ENCODE measurements around the gene BTN2A1. TPM values are rescaled to one million over a fixed set of nuclear protein-coding genes. Genes with fewer than 3 reads are reported as not detected.

BTN2A1 gene
- total and polyA plus RNA-seq, 10 of the 15 experiments (the other 5 are each of a cell fraction or from before 2014, with no cell fraction given): 8.2 to 28.0 (median 15.8) TPM

DNA sequence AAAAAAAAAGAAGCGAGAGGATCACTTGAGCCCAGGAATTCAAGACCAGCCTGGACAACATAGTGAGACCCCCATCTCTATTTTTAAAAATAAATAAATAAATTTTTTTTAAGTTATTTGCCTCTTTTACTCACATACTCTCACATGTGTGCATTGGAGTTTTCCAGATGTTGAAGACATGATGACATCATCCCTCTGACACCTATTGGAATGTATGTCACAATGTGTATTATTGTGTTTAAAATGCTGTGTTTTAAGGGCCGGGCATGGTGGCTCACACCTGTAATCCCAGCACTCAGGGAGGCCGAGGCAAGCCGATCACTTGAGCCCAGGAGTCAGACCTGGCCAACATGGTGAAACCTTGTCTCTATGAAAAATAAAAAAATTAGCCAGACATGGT lies 24.6 kb downstream of the BTN2A1 start:
- ChIA-PET SMC1A (ENCODE audit: uncharacterized antibody, unreplicated experiment) (no interaction called here), POLR2A (no interaction called here), RAD21 (ENCODE audit: unreplicated experiment) (no interaction called here), CTCF (no interaction called here)
- intact Hi-C loops (cut with micrococcal nuclease; ENCODE audit: unreplicated experiment): no loop called here
- in situ Hi-C loops (cut with MboI): no loop called here
- 88% methylated on average over 4 of the region's 4 CpGs for WGBS (ENCODE audit: insufficient coverage, insufficient replicate concordance, low lambda C conversion rate, missing lambda C conversion rate)
- Histone ChIP-seq H3K4me1 (ENCODE audit: control insufficient read depth, insufficient read depth, low read length) (peaks cover 8% of the 10 kb centered on the region), H3K4me3 (no peak overlapping the region), H3K9me3 (replicated peaks; ENCODE audit: control insufficient read depth, insufficient read depth, low read length) (no peaks in the 10 kb centered on the region; the same call in 2 of the 3 replicates), H3K27ac (ENCODE audit: control insufficient read depth, insufficient read depth) (no peak overlapping the region), H3K79me2 (ENCODE audit: control insufficient read depth, insufficient read depth, low read length) (no peaks in the 10 kb centered on the region), H3K27me3 (replicated peaks in 1 of 2; ENCODE audit: control insufficient read depth in 2 of 2, insufficient read depth in 2 of 2, low read length in 1 of 2) (no peaks in the 10 kb centered on the region), H3K4me2 (ENCODE audit: control insufficient read depth, insufficient read depth) (no peak overlapping the region), H3K9ac (ENCODE audit: control insufficient read depth, insufficient read depth, low read length) (no peak overlapping the region), H2AFZ (ENCODE audit: control insufficient read depth, low read depth, low read length) (no peak overlapping the region), H3K36me3 (ENCODE audit: control insufficient read depth in 2 of 2, insufficient read depth in 2 of 2, low read length in 1 of 2) (no peaks in the 10 kb centered on the region), H4K20me1 (ENCODE audit: control insufficient read depth, insufficient read depth) (no peaks in the 10 kb centered on the region)
- ATAC-seq (no peak), FAIRE-seq (no peak), DNase-seq (ENCODE audit: low read depth, low spot score) (no peak)
- TF ChIP-seq SUPT20H (IDR thresholded peaks at IDR 0.05; ENCODE audit: borderline replicate concordance, control insufficient read depth, low read depth, low read length) (no peak), CREB1 (IDR thresholded peaks at IDR 0.05; ENCODE audit: low read depth) (no peak), SMARCA5 (IDR thresholded peaks at IDR 0.05) (no peak), RBBP5 (conservative IDR thresholded peaks at IDR 0.05) (no peak)
- TF ChIP-seq, protein P1, sequence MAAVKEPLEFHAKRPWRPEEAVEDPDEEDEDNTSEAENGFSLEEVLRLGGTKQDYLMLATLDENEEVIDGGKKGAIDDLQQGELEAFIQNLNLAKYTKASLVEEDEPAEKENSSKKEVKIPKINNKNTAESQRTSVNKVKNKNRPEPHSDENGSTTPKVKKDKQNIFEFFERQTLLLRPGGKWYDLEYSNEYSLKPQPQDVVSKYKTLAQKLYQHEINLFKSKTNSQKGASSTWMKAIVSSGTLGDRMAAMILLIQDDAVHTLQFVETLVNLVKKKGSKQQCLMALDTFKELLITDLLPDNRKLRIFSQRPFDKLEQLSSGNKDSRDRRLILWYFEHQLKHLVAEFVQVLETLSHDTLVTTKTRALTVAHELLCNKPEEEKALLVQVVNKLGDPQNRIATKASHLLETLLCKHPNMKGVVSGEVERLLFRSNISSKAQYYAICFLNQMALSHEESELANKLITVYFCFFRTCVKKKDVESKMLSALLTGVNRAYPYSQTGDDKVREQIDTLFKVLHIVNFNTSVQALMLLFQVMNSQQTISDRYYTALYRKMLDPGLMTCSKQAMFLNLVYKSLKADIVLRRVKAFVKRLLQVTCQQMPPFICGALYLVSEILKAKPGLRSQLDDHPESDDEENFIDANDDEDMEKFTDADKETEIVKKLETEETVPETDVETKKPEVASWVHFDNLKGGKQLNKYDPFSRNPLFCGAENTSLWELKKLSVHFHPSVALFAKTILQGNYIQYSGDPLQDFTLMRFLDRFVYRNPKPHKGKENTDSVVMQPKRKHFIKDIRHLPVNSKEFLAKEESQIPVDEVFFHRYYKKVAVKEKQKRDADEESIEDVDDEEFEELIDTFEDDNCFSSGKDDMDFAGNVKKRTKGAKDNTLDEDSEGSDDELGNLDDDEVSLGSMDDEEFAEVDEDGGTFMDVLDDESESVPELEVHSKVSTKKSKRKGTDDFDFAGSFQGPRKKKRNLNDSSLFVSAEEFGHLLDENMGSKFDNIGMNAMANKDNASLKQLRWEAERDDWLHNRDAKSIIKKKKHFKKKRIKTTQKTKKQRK (IDR thresholded peaks at IDR 0.05; ENCODE audit: low read depth, low read length): no peak
- no TSS peak for BruUV-seq (replicated peaks)

Data from GM12878 (cell line).